HCT116 (cell line): ENCODE results near the gene NSRP1. TPM values are rescaled to one million over a fixed set of nuclear protein-coding genes. Genes with fewer than 3 reads are reported as not detected.

Source experiments
- ATAC-seq: fragments of 200-7000 bp; cut with Tn5 transposase; 2 replicates; pipeline ENCODE4 v1.9.1; 2020; ENCODE audit warnings: mild to moderate bottlenecking, moderate library complexity
- BruUV-seq: library from RNA; stranded (reverse); fragments of 400-500 nt; replicated peaks from 2 replicates; lab custom pipeline; 2021; lab: Mats Ljungman, UMichigan
- CTCF ChIA-PET: fragments of 300-600 bp; sonication (Branson Sonifier 250); formaldehyde crosslinking; loops from one replicate; lab custom pipeline; 2021; ENCODE audit warnings: antibody characterized with exemption; lab: Charles Lee
- POLR2A ChIA-PET: fragments of 300-600, 350-600 bp; sonication (Branson Sonifier 250); formaldehyde crosslinking; loops from one replicate; lab custom pipeline; 2021; ENCODE audit warnings: antibody characterized with exemption; lab: Charles Lee
- RAD21 ChIA-PET, 2 experiments: fragments of 300-600 bp; sonication (Branson Sonifier 250); formaldehyde crosslinking; loops; one replicate each; lab custom pipeline; 2023; ENCODE audit warnings: low total read pairs in 2 of 2; ENCODE audit not compliant: uncharacterized antibody in 2 of 2, unreplicated experiment in 2 of 2, low non-redundant PET in 1 of 2; lab: Charles Lee
- DNase-seq: peaks from one replicate; pipeline ENCODE4 v3.0.0-alpha.2; 2010; ENCODE audit warnings: low read depth, low spot score
- H2AFZ ChIP-seq: fragments of 200-600 bp; shearing (Covaris generic), sonication (generic); 2 replicates; pipeline ENCODE4 v1.6.1; 2017; ENCODE audit warnings: low read depth, mixed run types, mixed read lengths, antibody characterized with exemption, low read length; ENCODE audit not compliant: poor library complexity, severe bottlenecking
- H3K27ac ChIP-seq: 2 replicates; pipeline ENCODE4 v1.5.1; 2012; ENCODE audit warnings: low read depth, low read length
- H3K27me3 ChIP-seq: fragments of 200-600 bp; sonication (generic); 2 replicates; pipeline ENCODE4 v1.6.1; 2016; ENCODE audit warnings: mixed run types, low read length, mixed read lengths; ENCODE audit not compliant: insufficient read depth
- H3K36me3 ChIP-seq, 2 experiments: fragments of 200-500 bp in 1 of 2; fragments of 200-600 bp in 1 of 2; sonication (Bioruptor generic) in 1 of 2; sonication (generic) in 1 of 2; 2 replicates each; pipeline versions ENCODE4 v1.5.1 to v1.6.1; 2014 to 2016; ENCODE audit warnings: low read length in 2 of 2, inconsistent platforms in 1 of 2, mixed read lengths in 1 of 2, mixed run types in 1 of 2; ENCODE audit not compliant: insufficient read depth in 2 of 2, control insufficient read depth in 1 of 2
- H3K4me1 ChIP-seq, 2 experiments: fragments of 200-600 bp in 1 of 2; sonication (generic) in 1 of 2; 2 replicates each; pipeline versions ENCODE4 v1.5.1 to v1.6.1; 2012 to 2017; ENCODE audit warnings: low read length in 2 of 2, inconsistent platforms in 1 of 2, mild to moderate bottlenecking in 1 of 2, mixed read lengths in 1 of 2, mixed run types in 1 of 2, moderate library complexity in 1 of 2; ENCODE audit not compliant: insufficient read depth in 2 of 2, control insufficient read depth in 1 of 2
- H3K4me2 ChIP-seq: fragments of 200-600 bp; sonication (generic); 2 replicates; pipeline ENCODE4 v1.6.1; 2017; ENCODE audit warnings: mixed run types, low read length, mixed read lengths
- H3K4me3 ChIP-seq, 2 experiments: fragments of 200-600 bp in 1 of 2; sonication (generic) in 1 of 2; replicated peaks in 1 of 2; 2 replicates each; pipeline ENCODE4 v1.5.1; 2011 to 2016; ENCODE audit warnings: low read length in 2 of 2, control low read depth in 1 of 2, low read depth in 1 of 2, mild to moderate bottlenecking in 1 of 2, mixed read lengths in 1 of 2, mixed run types in 1 of 2
- H3K79me2 ChIP-seq: fragments of 200-600 bp; sonication (generic); 2 replicates; pipeline ENCODE4 v1.6.1; 2017; ENCODE audit warnings: mild to moderate bottlenecking, mixed run types, low read length, moderate library complexity, mixed read lengths; ENCODE audit not compliant: insufficient read depth
- H3K9ac ChIP-seq: fragments of 200-600 bp; sonication (generic); 2 replicates; pipeline ENCODE4 v1.6.1; 2016; ENCODE audit warnings: low read length, mixed read lengths
- H3K9me2 ChIP-seq: fragments of 200-600 bp; sonication (generic), shearing (Covaris generic); 2 replicates; pipeline ENCODE4 v1.6.1; 2017; ENCODE audit warnings: mixed run types, mild to moderate bottlenecking, moderate library complexity; ENCODE audit not compliant: insufficient read depth
- H3K9me3 ChIP-seq, 2 experiments: fragments of 200-500 bp in 1 of 2; fragments of 200-600 bp in 1 of 2; sonication (Bioruptor generic) in 1 of 2; sonication (generic) in 1 of 2; 2 replicates each; pipeline ENCODE4 v1.6.1; 2014 to 2017; ENCODE audit warnings: low read length in 2 of 2, mixed read lengths in 2 of 2, inconsistent platforms in 1 of 2, low read depth in 1 of 2, mild to moderate bottlenecking in 1 of 2, mixed run types in 1 of 2, moderate library complexity in 1 of 2; ENCODE audit not compliant: control insufficient read depth in 1 of 2, insufficient read depth in 1 of 2
- H4K20me1 ChIP-seq: fragments of 200-600 bp; sonication (generic), shearing (Covaris generic); 2 replicates; pipeline ENCODE4 v1.6.1; 2017; ENCODE audit warnings: mixed run types, mild to moderate bottlenecking, moderate library complexity; ENCODE audit not compliant: insufficient read depth
- ELF1 ChIP-seq: IDR thresholded peaks from 2 replicates; pipeline ENCODE4 v1.6.1; 2012; ENCODE audit warnings: low read depth, borderline replicate concordance
- EZH2 ChIP-seq: fragments of 200-600 bp; sonication (generic); IDR thresholded peaks from 2 replicates; pipeline ENCODE4 v1.6.1; 2017; ENCODE audit warnings: antibody characterized with exemption, mixed run types
- FOSL1 ChIP-seq: IDR thresholded peaks from 2 replicates; pipeline ENCODE4 v1.6.1; 2012; ENCODE audit warnings: low read depth
- MAX ChIP-seq: IDR thresholded peaks from 2 replicates; pipeline ENCODE4 v1.6.1; 2012
- POLR2AphosphoS5 ChIP-seq: IDR thresholded peaks from 2 replicates; pipeline ENCODE4 v1.6.1; 2011; ENCODE audit warnings: mild to moderate bottlenecking, low read depth, low read length, moderate library complexity
- REST ChIP-seq: IDR thresholded peaks from 2 replicates; pipeline ENCODE4 v1.6.1; 2012; ENCODE audit warnings: low read depth
- SIN3A ChIP-seq: IDR thresholded peaks from 2 replicates; pipeline ENCODE4 v1.6.1; 2012; ENCODE audit warnings: low read depth
- TCF7L2 ChIP-seq: IDR thresholded peaks from 2 replicates; pipeline ENCODE4 v1.7.0; 2011; ENCODE audit warnings: borderline replicate concordance, inconsistent platforms; ENCODE audit not compliant: insufficient read depth, insufficient read length; ENCODE audit errors: extremely low read depth
- YY1 ChIP-seq: IDR thresholded peaks from 2 replicates; pipeline ENCODE4 v1.6.1; 2011; ENCODE audit warnings: low read length, low read depth, moderate library complexity, mild to moderate bottlenecking; ENCODE audit not compliant: insufficient replicate concordance; ENCODE audit errors: extremely low read depth
- intact Hi-C: fragments of 100-400 bp; cut with micrococcal nuclease; formaldehyde crosslinking; loops from 2 replicates; pipeline ENCODE4 v1.10.0; 2022
- total RNA-seq: library from RNA; stranded (reverse); gene quantifications from one replicate; pipeline ENCODE4 v1.2.1, GENCODE V29; 2021; ENCODE audit not compliant: unreplicated experiment
- TF ChIP-seq, protein P1 (sequence below), 3 experiments: fragments of 200-600 bp in 1 of 3; sonication (generic) in 1 of 3; IDR thresholded peaks in 2 of 3; conservative IDR thresholded peaks in 1 of 3; 2 replicates each; pipeline ENCODE4 v1.5.1; 2012 to 2017; ENCODE audit warnings: low read depth in 2 of 3, low read length in 2 of 3, antibody characterized with exemption in 1 of 3, borderline replicate concordance in 1 of 3, control low read depth in 1 of 3, mild to moderate bottlenecking in 1 of 3, mixed read lengths in 1 of 3, mixed run types in 1 of 3, moderate library complexity in 1 of 3; ENCODE audit not compliant: insufficient read depth in 1 of 3
- TF ChIP-seq, protein P2 (sequence below): IDR thresholded peaks from 2 replicates; pipeline ENCODE4 v1.6.1; 2011; ENCODE audit warnings: mild to moderate bottlenecking, low read length, moderate library complexity; ENCODE audit not compliant: insufficient replicate concordance; ENCODE audit errors: extremely low read depth

NSRP1 gene
- total RNA-seq, 1 experiment from 2014 or later: 24.9 TPM

DNA sequence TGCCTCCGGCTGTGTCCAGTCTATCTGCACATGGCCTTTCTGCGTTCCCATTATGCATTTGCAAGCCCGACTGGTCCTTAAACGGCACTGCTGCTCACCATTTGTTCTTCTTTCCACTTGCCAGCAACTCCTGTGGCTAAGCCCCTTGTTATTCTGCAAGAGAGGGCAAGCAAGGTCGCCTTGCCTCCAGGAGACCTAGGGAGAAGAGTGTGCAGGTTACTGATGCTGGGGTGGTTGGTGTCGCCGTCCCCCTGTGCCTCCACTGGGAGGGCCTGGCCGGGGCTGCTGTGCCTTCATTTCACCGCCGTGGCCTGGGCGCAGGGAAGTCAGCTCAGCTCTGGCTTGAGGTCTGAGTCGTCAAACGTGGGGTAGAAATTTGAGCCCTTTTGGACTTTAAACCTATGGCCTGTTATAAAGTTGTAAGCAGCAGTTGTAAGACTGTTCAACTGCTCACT lies 106.1 kb downstream of the NSRP1 start:
- peaks cover 0 to 9% of the 10 kb centered on the region in 2 experiments; a peak in 1 of 4 replicates for H3K4me1 ChIP-seq
- 0 out of 2 replicates have a peak overlapping the region, but pooled peaks have one; percentile 15 for H3K4me2 ChIP-seq
- H3K36me3 ChIP-seq: no peaks in the 10 kb centered on the region
- CTCF ChIA-PET: no interaction called here
- no peak overlapping the region for H3K4me3 ChIP-seq
- TF ChIP-seq, protein P1, sequence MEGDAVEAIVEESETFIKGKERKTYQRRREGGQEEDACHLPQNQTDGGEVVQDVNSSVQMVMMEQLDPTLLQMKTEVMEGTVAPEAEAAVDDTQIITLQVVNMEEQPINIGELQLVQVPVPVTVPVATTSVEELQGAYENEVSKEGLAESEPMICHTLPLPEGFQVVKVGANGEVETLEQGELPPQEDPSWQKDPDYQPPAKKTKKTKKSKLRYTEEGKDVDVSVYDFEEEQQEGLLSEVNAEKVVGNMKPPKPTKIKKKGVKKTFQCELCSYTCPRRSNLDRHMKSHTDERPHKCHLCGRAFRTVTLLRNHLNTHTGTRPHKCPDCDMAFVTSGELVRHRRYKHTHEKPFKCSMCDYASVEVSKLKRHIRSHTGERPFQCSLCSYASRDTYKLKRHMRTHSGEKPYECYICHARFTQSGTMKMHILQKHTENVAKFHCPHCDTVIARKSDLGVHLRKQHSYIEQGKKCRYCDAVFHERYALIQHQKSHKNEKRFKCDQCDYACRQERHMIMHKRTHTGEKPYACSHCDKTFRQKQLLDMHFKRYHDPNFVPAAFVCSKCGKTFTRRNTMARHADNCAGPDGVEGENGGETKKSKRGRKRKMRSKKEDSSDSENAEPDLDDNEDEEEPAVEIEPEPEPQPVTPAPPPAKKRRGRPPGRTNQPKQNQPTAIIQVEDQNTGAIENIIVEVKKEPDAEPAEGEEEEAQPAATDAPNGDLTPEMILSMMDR (IDR thresholded peaks at IDR 0.05 in 2 of 3, conservative IDR thresholded peaks at IDR 0.05 in 1 of 3; ENCODE audit: borderline replicate concordance in 1 of 3, insufficient read depth in 1 of 3, low read depth in 2 of 3, low read length in 2 of 3): no peak
- TF ChIP-seq MAX (no peak), YY1 (no peak), EZH2 (no peak), REST (no peak), SIN3A (no peak), FOSL1 (no peak), TCF7L2 (no peak), ELF1 (no peak), POLR2AphosphoS5 (no peak)
- TF ChIP-seq, protein P2, sequence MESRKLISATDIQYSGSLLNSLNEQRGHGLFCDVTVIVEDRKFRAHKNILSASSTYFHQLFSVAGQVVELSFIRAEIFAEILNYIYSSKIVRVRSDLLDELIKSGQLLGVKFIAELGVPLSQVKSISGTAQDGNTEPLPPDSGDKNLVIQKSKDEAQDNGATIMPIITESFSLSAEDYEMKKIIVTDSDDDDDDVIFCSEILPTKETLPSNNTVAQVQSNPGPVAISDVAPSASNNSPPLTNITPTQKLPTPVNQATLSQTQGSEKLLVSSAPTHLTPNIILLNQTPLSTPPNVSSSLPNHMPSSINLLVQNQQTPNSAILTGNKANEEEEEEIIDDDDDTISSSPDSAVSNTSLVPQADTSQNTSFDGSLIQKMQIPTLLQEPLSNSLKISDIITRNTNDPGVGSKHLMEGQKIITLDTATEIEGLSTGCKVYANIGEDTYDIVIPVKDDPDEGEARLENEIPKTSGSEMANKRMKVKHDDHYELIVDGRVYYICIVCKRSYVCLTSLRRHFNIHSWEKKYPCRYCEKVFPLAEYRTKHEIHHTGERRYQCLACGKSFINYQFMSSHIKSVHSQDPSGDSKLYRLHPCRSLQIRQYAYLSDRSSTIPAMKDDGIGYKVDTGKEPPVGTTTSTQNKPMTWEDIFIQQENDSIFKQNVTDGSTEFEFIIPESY: no peak
- TF ChIP-seq, all 23 proteins: peak for 0
- H3K9me2 ChIP-seq: no peaks in the 10 kb centered on the region
- no peak overlapping the region for H3K27ac ChIP-seq
- H3K9ac ChIP-seq: no peak overlapping the region
- no peak overlapping the region for H2AFZ ChIP-seq
- ATAC-seq (no peak), DNase-seq (no peak)
- H3K27me3 ChIP-seq: no peaks in the 10 kb centered on the region
- H3K79me2 ChIP-seq: no peaks in the 10 kb centered on the region
- RAD21 ChIA-PET: no interaction called here
- no peaks in the 10 kb centered on the region for H4K20me1 ChIP-seq
- no TSS peak for BruUV-seq
- intact Hi-C loops: no loop called here
- POLR2A ChIA-PET: no interaction called here
- H3K9me3 ChIP-seq: no peaks in the 10 kb centered on the region
